RWPE2 (cell line): ENCODE results near the gene TMPRSS2.

Experiments
- ATAC-seq: fragments of 200-7000 bp; cut with Tn5 transposase; 3 replicates; pipeline ENCODE4 v1.9.1; 2021; ENCODE audit warnings: low read depth
- DNase-seq: peaks from one replicate; pipeline ENCODE4 v3.0.0-alpha.2; 2020; ENCODE audit warnings: low spot score
- H3K27ac ChIP-seq: fragments of 450-650 bp; 2 replicates; pipeline ENCODE4 v1.5.1; 2017; ENCODE audit warnings: mild to moderate bottlenecking; ENCODE audit not compliant: poor library complexity, severe bottlenecking
- H3K27me3 ChIP-seq: fragments of 250-450 bp; sonication (Bioruptor Pico); 2 replicates; pipeline ENCODE4 v1.5.1; 2021; ENCODE audit warnings: mild to moderate bottlenecking, moderate library complexity; ENCODE audit not compliant: insufficient read depth, poor library complexity, severe bottlenecking
- H3K36me3 ChIP-seq: fragments of 250-450 bp; sonication (Bioruptor Pico); 2 replicates; pipeline ENCODE4 v1.5.1; 2020; ENCODE audit warnings: low read depth, mild to moderate bottlenecking, moderate library complexity
- H3K4me1 ChIP-seq: fragments of 250-450 bp; sonication (Bioruptor Pico); 2 replicates; pipeline ENCODE4 v1.5.1; 2021; ENCODE audit warnings: mild to moderate bottlenecking, moderate library complexity; ENCODE audit not compliant: insufficient read depth, poor library complexity, severe bottlenecking
- H3K4me3 ChIP-seq: fragments of 250-450 bp; sonication (Bioruptor Pico); 2 replicates; pipeline ENCODE4 v1.5.1; 2021; ENCODE audit warnings: mild to moderate bottlenecking, moderate library complexity; ENCODE audit not compliant: severe bottlenecking
- H3K9me3 ChIP-seq: fragments of 250-450 bp; sonication (Bioruptor Pico); 2 replicates; pipeline ENCODE4 v1.5.1; 2021; ENCODE audit warnings: mild to moderate bottlenecking, moderate library complexity; ENCODE audit not compliant: severe bottlenecking
- CTCF ChIP-seq: fragments of 450-650 bp; IDR thresholded peaks from one replicate; pipeline ENCODE4 v1.5.1; 2017; ENCODE audit warnings: mild to moderate bottlenecking, moderate library complexity; ENCODE audit not compliant: poor library complexity, severe bottlenecking

TMPRSS2 gene

DNA sequence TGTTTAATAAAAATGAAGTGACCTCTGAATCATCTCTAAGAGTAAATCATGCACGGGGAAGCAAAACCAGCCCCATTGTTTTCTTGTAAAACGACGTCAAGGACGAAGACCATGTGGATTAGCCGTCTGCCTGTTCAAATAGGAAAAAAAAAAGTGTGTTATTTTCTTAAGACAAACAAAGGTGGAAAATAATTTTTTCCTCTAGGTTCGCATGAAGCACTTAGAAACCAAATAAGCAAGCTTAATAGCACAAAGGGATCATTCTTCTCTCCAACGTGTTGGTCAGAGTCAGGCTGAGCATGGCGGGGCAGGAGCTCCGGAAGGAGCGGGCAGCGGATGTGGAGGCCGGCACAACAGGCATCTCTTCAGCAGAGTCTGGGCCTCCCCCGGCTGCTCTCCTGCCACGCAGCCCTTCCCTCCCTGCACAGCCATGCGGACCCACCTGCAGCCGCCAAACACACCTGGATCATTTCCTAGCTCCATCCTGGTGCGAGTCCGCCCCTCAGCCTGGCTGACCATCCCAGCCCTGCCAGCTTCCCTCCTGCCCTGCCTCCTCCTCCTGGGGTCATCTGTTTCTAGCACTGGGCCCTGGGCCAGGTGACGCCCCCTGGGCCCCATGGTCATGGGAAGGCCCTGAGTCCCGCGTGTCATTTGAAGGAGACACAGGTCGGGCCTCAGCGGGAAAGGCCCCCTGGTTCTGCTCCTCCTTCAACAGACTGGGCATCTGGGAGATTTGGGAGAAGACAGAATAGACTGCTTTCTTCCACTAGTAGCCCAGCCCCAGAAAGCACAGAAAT is 41.7 kb downstream of the TMPRSS2 start:
- H3K4me3 ChIP-seq = no peak overlapping the region
- H3K9me3 ChIP-seq = no peaks in the 10 kb centered on the region
- no peak for ATAC-seq
- no peaks in the 10 kb centered on the region for H3K27me3 ChIP-seq
- H3K36me3 ChIP-seq = no peaks in the 10 kb centered on the region
- TF ChIP-seq CTCF = no peak
- DNase-seq = no peak
- peaks cover 8% of the 10 kb centered on the region for H3K4me1 ChIP-seq
- H3K27ac ChIP-seq = no peak overlapping the region

DNA sequence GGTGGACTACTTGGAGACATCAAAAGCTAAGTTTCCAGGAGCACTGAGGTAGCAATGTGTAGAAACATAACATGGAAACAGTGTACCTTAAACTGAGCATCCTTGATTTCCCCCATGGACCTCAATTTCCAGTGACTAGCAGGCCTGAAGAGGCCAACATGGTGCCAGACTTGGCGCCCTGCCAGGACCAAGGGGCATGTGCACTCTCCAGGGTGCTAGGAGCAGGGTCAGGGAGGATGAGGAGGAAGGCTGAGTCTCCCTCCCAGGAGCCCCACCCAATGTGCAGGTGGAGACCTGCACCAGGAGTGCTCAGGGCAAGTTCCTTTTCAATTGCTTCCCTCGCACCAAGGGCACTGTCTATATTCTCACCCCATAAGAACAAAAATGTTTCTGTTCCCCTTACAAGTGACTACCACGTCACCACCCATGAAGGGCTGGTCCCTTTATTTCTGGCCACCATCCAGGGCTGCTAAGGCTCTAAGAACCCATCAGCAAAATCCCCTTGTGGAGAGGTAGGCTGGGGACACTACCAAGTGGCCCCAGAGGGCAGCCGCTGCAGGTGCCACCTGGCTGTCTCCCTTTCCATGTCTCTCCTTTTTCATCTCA is 42.7 kb downstream of the TMPRSS2 start:
- no peaks in the 10 kb centered on the region for H3K9me3 ChIP-seq
- H3K27me3 ChIP-seq = no peaks in the 10 kb centered on the region
- DNase-seq (no peak), ATAC-seq (no peak)
- H3K4me3 ChIP-seq = no peak overlapping the region
- H3K36me3 ChIP-seq = no peaks in the 10 kb centered on the region
- peaks cover 8% of the 10 kb centered on the region for H3K4me1 ChIP-seq
- no peak for TF ChIP-seq CTCF
- H3K27ac ChIP-seq = no peak overlapping the region

DNA sequence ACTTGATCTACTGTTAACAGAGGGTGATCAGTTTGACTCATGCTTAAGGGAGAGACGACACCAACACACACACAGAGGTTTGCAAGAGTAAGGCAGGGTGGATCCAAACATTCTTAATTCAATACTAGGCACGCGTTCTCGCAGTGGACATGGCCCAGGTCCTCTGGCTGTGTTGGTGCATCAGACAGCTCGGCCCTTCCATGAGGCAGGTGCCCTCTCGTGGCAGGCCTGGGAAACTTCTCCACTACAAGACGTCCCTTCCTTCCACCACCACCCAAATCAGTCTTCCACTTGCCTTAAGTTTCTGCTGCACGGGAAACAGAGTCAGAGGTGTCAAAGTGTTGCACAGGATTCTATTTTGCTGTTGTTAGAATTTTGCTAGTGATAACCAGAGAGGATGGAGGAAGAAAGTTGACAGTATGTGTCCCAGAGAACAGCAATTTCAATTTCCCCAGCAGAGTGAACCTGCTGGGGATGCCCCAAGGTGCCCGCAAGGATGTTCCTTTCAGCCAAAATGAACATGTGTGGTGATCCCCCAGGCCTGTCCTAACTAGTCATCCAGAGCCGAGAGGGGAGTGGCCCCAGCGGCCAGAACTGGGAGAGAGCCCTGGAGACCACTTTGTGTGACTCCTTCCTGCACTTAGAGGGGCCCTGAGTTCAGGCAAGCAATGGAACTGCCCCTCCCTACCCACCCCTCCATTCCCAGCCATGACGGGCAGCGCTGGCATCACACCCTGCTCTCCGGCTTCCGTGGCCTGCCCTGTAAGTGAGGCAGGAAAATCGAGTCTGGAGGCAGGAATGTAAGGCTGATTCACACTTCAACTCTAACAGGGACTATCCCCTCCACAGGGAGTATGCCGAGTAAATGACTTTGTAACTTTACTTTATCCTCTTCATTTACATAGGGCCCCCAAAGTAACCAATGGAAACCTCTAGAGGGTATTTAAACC is 47.1 kb downstream of the TMPRSS2 start:
- H3K27ac ChIP-seq = no peak overlapping the region
- DNase-seq = no peak
- H3K4me3 ChIP-seq = no peak overlapping the region
- no peaks in the 10 kb centered on the region for H3K27me3 ChIP-seq
- no peaks in the 10 kb centered on the region for H3K9me3 ChIP-seq
- H3K36me3 ChIP-seq = no peaks in the 10 kb centered on the region
- no peaks in the 10 kb centered on the region for H3K4me1 ChIP-seq
- TF ChIP-seq CTCF = peak; percentile 79
- ATAC-seq = peak; percentile 90

DNA sequence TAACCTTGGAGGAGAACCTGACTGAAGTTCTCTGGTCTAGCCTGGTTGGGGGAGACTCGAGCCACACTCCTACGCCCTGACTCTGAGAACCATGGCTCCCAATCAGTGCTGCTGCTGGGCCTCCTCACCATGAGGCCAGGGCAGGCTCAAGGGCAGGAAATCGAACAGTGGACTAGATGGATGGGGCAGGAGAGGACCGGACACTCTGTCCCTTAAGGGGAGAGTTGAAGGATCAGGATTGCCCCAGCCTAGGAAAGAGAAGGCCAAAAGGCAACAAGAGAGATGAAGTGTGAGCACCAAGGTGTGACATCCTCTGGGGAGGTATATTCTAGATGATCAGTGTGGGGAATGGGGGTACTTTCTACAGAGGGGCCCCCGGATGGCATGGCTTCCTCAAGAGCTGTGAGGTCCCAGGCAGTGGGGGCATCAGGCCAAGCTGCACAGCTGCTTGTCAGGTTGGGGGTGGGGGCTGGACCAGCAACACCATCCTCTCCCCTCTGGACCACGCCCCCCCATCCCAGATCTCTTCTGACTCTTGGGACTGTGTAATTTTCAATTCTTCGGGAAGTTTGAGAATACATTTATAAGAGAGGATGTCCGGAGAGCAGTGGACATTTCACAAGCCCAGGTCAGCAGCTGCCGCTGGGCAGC is 47.9 kb downstream of the TMPRSS2 start:
- Histone ChIP-seq H3K27me3 (no peaks in the 10 kb centered on the region), H3K36me3 (no peaks in the 10 kb centered on the region), H3K4me1 (no peaks in the 10 kb centered on the region), H3K27ac (no peak overlapping the region), H3K4me3 (no peak overlapping the region), H3K9me3 (no peaks in the 10 kb centered on the region)
- TF ChIP-seq CTCF = no peak
- ATAC-seq (no peak), DNase-seq (no peak)
